Esophagus muscularis mucosa (tissue), 4 donors: ENCODE results near the gene SRRM2.

Experiments used
- CTCF ChIP-seq, 3 experiments: fragments of 200-600 bp in 2 of 3; fragments of 450-650 bp in 1 of 3; sonication (generic) in 2 of 3; IDR thresholded peaks; one replicate each; pipeline ENCODE4 v1.5.1; 2017 to 2019; ENCODE audit warnings: antibody characterized with exemption in 3 of 3, mild to moderate bottlenecking in 2 of 3, moderate library complexity in 1 of 3
- EP300 ChIP-seq: sonication (generic); formaldehyde crosslinking; IDR thresholded peaks from one replicate; pipeline ENCODE4 v1.6.1; 2017; ENCODE audit warnings: antibody characterized with exemption
- POLR2A ChIP-seq: fragments of 450-650 bp; IDR thresholded peaks from one replicate; pipeline ENCODE4 v1.6.1; 2017; ENCODE audit warnings: antibody characterized with exemption, moderate library complexity, mild to moderate bottlenecking, low read depth
- POLR2AphosphoS5 ChIP-seq, 2 donors: sonication (generic); formaldehyde crosslinking; IDR thresholded peaks; one replicate each; pipeline ENCODE4 v1.6.1; 2017; ENCODE audit warnings: antibody characterized with exemption in 2 of 2

GRCh38 chr16:2753733-2754020 is 1.2 kb downstream of the SRRM2 start:
- TF ChIP-seq CTCF (IDR thresholded peaks at IDR 0.05) (no peak), POLR2A (no peak), POLR2AphosphoS5 (IDR thresholded peaks at IDR 0.05) (no peak), EP300 (no peak)
